GM18508 (cell line): ENCODE measurements around the gene TJP1.
"Not testable (repeated sequence)": the region's sequence is repeated elsewhere in the genome, so short reads cannot be mapped to it uniquely, and the experiment has no call there.

Source experiments
- ATAC-seq: cut with Tn5 transposase; IDR thresholded peaks from one replicate; pipeline ENCODE4 v1.9.1; 2021; ENCODE audit warnings: moderate number of reproducible peaks; ENCODE audit not compliant: insufficient read depth, unreplicated experiment

Gene TJP1

GRCh38 chr15:29712149-29712885, 110.0 kb downstream of the TJP1 start:
- ATAC-seq = no peak

DNA sequence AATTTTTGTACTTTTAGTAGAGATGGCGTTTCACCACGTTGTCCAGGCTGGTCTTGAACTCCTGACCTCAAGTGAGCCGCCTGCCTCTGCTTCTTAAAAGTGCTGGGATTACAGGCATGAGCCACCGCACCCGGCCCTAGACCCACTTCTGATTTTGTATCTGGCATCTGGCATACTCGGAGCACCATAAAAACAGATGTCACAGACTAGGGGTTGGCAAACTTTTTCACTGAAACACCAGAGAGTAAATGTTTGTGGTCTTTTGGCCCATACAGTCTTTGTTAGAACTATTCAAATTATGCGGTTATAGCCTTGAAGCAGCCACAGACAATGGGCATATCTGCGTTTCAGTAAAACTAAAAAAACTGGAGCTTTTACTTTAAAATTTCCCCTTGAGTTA, 110.7 kb downstream of the TJP1 start:
- ATAC-seq = no peak

DNA sequence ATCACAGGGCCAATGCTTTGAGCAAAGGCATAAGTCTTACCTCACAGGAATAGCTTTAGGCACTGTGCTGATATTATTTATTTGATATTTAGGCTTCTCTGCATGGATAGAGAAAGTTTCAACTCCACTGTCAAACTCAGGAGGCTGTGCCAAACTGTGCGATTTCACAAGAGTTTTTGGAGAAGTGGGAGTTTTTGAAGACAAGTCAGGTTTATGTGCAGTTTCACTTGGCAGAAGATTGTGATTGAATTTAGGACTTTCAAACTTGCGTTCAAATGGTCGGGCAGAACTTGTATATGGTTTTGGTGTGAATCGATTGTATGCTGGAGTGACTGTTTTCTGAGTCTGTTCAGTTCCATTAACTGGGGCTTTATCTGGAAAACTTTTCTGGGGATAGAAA, 113.7 kb downstream of the TJP1 start:
- ATAC-seq = no peak

- no peak for ATAC-seq
These were observed 117.2 kb downstream of the TJP1 start for GRCh38 chr15:29704950-29705597.

- no peak for ATAC-seq
These were observed 121.1 kb downstream of the TJP1 start for GRCh38 chr15:29701151-29701550.

DNA sequence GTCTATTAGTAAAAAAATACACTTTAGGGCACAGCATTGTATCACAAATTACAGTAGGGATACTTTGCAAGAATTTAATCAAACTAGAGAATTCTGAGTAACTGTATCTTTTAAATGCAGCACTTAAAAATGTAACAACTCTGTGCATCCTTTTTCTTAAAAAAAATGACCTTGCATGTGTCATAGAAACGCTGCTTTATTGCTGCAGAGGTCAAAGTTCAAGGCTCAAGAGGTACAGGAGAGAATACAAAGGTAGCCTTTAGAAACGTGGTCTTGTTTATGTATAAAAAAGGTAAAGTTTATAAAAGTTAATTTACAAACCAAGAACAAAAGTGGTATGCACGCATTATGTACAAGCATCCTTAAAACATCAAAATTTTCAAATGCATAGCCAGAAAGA, 122.0 kb downstream of the TJP1 start:
- no peak for ATAC-seq

DNA sequence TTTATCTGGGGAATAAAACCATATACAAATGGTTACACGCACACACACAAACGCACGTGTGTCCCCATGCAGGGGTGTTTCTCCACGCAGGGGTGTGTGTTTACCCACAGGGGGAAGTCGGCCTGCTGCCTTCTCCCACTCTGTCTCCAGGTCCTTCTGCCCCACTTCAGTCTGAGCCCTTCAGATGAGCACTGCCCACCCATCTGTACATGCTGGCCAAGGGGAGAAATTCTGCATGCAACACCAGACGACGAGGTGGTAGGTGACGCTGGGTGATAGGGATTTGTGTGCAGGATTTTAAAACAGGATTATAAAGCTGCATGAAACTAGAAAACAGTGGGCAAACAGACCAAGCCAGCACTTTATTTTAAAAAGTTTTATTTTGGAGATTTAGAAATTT, 122.5 kb downstream of the TJP1 start:
- ATAC-seq = no peak

DNA sequence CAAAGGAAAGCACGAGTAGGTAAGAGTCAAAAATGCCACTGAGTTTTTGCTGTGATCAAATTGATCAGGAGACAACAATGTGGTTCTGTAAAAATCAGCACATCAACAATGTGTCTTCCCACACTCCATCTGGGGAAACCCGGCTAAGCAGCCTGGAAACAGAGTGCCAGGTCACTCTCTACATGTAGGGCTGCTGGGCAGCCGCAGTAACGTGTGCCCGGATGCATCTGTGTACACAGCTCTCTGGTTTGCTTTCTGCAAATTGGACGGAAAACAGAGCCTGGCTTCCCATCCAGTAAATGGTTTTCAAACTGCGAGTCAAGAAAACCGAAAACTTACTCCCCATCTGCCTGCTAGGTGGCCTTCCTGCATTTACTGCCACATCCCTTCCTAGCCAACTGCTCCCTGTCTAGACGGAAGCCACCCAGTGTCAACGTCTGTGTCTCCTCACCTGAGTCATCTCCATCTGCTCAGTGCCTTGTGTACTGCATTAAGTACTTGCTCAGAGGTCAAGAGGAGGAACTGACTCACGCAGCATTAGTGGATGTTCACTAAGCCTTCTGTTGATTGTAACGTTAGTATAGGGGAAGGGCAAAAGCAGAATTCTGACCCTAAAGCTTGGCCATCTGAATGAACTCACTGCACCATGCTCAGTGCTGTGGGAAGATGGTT, 124.1 kb downstream of the TJP1 start:
- ATAC-seq = no peak

DNA sequence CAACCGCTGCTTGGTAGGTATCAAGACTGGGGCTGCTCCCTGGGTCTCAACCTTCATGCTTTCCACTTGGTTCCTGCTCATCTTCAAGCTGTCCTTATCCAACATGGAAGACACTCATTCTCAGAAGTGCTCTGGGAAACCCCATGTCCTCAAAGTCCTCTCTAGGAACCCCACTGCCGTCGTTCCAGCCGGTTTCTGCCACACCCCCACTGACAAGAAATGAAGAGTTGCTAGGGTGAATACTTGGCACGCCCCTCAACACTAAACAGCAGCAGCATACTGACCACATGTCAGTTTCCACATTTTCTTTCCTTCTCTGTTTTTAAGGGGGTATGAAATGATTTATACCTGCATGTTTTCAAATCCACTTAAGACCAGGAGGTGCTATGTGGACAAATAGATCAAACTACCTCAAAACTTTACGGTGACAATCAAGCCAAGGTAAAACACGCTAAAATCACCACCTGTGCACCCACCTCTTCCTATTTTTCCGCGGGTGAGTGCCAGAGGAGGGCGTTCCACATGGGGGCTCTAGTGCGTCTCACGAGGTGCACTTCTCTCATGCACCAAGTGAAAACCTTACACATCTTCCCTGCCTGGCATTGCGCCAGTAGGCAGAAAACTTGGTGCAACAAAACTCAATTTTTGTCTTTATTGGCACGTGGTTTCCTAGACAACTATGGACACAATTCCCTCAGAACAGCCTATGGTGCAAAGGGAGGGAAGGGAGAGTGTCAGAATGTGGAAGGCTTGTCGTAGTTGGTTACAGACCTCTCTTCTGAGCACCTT, 125.1 kb downstream of the TJP1 start:
- no peak for ATAC-seq

DNA sequence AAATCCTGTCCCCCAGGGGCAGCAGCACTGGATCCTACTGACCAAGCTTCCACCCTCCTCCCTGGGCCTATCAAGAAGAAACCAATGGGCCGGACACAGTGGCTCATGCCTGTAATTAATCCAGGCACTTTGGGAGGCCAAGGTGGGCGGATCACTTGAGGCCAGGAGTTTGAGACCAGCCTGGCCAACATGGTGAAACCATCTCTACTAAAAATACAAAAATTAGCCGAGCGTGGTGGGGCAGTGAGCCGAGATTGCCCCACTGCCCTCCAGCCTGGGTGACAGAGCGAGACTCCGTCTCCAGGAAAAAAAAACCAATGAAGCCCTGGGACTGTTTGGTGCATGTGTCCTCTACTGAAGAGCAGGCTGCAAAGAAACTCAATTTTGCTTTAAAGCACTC, 125.8 kb downstream of the TJP1 start:
- ATAC-seq = not testable (repeated sequence)

GRCh38 chr15:29695489-29696167, 126.6 kb downstream of the TJP1 start:
- no peak for ATAC-seq

DNA sequence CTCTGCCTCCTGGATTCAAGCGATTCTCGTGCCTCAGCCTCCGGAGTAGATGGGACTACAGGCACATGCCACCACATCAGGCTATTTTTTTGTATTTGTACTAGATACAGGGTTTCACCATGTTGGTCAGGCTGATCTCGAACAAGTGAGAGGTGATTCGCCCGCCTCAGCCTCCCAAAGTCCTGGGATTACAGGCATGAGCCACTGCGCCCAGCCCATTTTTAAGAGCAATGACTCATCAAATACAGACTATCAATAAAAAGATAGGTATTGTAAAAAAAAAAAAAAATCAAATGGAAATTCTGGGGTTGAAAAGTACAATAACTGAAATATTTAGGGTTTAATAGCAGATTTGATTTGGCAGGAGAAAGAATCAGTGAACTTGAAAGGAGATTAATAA, 129.0 kb downstream of the TJP1 start:
- no peak for ATAC-seq

DNA sequence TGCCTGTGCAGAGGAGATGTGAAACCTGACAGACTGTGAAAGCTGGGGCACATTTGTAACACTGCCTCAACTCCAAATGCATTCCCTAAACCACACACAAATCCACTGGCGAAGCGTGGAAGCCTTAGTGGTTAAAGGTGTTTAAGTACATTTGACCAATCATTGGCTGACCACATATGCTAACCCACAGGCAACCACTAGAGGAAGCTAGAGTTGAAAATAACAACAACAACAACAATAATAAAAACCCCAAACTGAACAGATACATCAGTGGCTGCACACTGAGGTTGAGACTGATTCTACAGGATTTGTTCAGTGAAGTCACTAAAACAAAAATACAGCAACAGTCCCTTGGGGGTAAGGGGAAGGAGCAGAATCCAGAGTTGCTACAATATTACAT, 129.7 kb downstream of the TJP1 start:
- no peak for ATAC-seq

- no peak for ATAC-seq
These were observed 131.3 kb downstream of the TJP1 start for GRCh38 chr15:29690765-29691475.

DNA sequence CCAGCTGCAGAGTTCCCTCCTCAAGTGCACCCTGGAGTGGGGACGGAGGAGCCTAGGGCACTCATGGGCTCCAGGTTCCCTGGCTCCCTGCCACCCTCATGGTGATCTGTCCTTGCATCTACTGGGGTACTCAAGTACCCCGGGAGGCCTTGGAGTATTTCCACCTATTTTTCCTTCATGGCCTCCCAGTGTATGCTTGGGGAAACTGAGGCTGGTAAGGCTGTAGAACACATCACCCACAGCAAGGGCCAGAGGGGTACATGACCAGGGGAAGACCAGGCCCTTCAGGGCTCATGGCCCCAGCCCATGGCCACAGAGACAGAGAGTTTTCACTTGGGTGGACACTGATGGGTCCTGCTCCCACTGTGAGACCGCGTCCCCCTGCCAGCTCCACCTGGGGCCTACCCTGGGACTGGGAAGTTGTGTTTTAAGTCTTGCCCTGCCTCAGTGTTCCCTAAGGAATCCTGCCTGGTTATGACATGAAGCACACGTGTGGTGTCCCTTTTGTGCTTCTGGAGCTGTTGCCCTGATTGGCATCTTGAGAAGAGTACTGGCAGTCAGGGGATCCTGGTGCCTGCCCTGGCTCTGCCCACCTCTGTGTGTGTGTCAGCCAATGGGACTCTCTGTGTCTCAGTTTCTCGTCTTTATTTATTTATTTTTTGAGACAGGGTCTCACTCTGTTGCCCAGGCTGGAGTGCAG, 132.8 kb downstream of the TJP1 start:
- no peak for ATAC-seq

DNA sequence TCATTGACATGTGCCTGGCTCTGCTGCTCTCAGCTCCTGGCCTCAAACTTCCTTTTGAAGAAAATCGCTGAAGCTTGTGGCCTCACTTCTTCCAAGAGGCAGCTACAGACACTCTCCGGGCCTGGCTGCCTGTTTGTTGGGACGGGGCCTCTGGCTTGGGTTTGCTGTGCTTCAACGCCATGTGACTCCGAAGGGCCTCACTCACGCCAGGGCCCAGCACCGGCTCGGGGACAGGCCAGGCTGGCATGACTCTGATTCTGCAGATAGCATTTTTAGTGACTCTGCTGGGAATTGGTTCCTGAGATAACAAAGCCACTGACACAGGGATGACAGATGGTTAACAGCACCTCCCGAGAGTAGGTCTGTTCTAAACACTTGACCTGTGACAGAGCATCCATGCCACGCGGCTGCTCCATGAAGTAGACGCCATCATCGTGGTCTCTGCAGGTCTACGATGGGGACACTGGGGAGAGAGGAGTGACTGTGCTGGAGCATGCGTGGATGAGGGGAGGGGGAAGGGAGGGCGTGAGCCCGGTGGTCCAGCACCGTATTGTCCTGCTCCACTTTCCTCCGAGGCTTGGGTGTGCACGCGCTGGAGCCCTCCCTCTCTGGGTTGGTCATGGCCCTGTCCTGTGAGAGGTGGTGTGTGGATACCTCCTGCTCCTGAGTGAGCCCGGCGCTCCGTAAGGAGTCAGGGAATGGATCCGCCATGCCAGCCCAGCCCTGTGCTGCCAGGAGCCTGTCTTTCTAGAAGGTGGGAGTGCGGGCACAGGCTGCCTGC, 133.6 kb downstream of the TJP1 start:
- no peak for ATAC-seq

DNA sequence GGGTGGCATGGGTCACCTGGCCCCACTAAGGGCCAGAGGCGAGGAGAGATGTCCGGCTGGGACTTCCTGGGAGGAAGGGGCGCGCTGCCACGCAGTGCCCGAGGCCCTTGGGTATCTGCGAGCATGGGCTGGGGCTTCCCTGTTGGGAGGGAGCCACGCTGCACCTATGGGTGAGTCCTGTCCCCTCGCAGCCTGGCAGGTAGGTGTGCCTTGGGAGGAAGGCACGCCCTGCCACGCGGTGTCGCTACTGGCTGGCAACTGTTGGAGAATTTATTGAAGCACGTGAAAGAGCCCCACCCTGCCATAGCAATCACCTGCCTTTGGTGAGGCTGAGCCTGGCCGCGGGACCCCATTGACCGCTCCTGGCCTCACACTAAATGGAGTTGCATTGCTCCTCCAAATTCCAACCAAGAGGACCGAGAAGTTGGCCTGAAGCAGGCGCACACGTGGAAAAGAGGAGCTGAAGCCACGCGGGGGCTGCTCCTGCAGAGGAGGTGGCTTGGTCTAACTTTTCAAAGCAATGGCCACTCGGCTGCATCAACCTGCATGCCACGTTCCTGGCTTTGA, 134.2 kb downstream of the TJP1 start:
- no peak for ATAC-seq

DNA sequence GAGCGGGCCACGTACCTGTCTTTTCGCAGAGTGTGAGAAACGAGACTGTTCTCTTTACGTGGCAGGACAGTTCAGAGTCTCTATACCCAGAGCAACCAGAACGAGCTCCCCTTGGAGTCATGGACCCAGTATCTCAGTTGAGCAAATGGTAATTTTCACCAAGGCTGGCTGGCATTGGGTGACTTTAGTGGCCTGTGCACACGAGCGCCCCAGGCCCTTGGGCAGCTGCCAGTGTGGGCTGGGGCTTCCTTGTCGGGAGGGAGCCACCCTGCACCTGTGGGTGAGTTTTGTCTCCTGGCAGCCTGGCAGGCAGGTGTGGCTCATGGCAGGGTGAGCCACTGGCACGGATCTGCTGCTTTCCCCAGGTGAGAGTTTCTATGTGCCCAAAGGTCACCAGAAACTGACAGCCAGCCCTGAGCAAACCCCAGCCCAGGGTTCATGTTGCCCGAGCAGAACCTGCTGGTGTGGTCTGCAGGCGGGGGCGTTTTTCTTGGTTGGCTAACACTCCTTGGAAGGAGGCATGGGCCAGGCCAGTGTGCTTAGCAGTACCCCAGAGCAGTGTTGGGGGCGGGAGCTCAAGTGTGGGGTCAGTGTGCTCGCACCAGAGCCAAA, 135.0 kb downstream of the TJP1 start:
- no peak for ATAC-seq
